OCI-LY1 (cell line): ENCODE measurements around the gene FAM47B.

Experiments used
- H2AFZ ChIP-seq: fragments of 200-600 bp; sonication (generic), shearing (Covaris generic); 2 replicates; pipeline ENCODE4 v1.6.0; 2014; ENCODE audit warnings: antibody characterized with exemption, mild to moderate bottlenecking, low read length
- H3F3A ChIP-seq: fragments of 200-600 bp; sonication (generic), shearing (Covaris generic); 2 replicates; pipeline ENCODE4 v1.6.0; 2014; ENCODE audit warnings: mild to moderate bottlenecking, antibody characterized with exemption, low read length, moderate library complexity; ENCODE audit not compliant: insufficient read depth
- H3K27ac ChIP-seq: fragments of 200-600 bp; sonication (generic); 2 replicates; pipeline ENCODE4 v1.5.1; 2014; ENCODE audit warnings: low read length, mixed run types, mild to moderate bottlenecking, low read depth; ENCODE audit not compliant: poor library complexity, severe bottlenecking
- H3K27me3 ChIP-seq: fragments of 200-600 bp; sonication (generic); 2 replicates; pipeline ENCODE4 v1.6.0; 2014; ENCODE audit warnings: antibody characterized with exemption, mild to moderate bottlenecking, low read length, moderate library complexity; ENCODE audit not compliant: insufficient read depth
- H3K36me3 ChIP-seq: fragments of 200-600 bp; sonication (generic); 2 replicates; pipeline ENCODE4 v1.6.1; 2014; ENCODE audit warnings: mild to moderate bottlenecking, antibody characterized with exemption, low read length, moderate library complexity, mixed read lengths; ENCODE audit not compliant: insufficient read depth
- H3K4me1 ChIP-seq: fragments of 200-600 bp; sonication (generic); 2 replicates; pipeline ENCODE4 v1.5.1; 2014; ENCODE audit warnings: mild to moderate bottlenecking, low read length, moderate library complexity; ENCODE audit not compliant: insufficient read depth, severe bottlenecking
- H3K4me2 ChIP-seq: fragments of 200-600 bp; sonication (generic), shearing (Covaris generic); 2 replicates; pipeline ENCODE4 v1.6.1; 2014; ENCODE audit warnings: low read length
- H3K4me3 ChIP-seq: fragments of 200-600 bp; sonication (generic); 2 replicates; pipeline ENCODE4 v1.5.1; 2014; ENCODE audit warnings: low read length, low read depth, mild to moderate bottlenecking, mixed read lengths; ENCODE audit not compliant: poor library complexity, severe bottlenecking
- H3K79me2 ChIP-seq: fragments of 200-600 bp; shearing (Covaris generic); 2 replicates; pipeline ENCODE4 v1.6.1; 2016; ENCODE audit warnings: mixed run types, low read length, mixed read lengths; ENCODE audit not compliant: insufficient read depth
- H3K9ac ChIP-seq: fragments of 200-600 bp; sonication (generic), shearing (Covaris generic); 2 replicates; pipeline ENCODE4 v1.6.1; 2014; ENCODE audit warnings: mild to moderate bottlenecking, low read length, mixed read lengths
- H3K9me2 ChIP-seq: fragments of 200-600 bp; sonication (generic), shearing (Covaris generic); 2 replicates; pipeline ENCODE4 v1.6.1; 2014; ENCODE audit warnings: low read depth, mild to moderate bottlenecking, low read length, mixed read lengths
- H3K9me3 ChIP-seq: fragments of 200-600 bp; shearing (Covaris generic); 2 replicates; pipeline ENCODE4 v1.6.1; 2014; ENCODE audit warnings: low read length, mixed read lengths
- H4K20me1 ChIP-seq: fragments of 200-600 bp; sonication (generic), shearing (Covaris generic); 2 replicates; pipeline ENCODE4 v1.6.0; 2016; ENCODE audit warnings: mild to moderate bottlenecking, low read length; ENCODE audit not compliant: insufficient read depth
- CTCF ChIP-seq: fragments of 200-600 bp; sonication (generic), shearing (Covaris generic); IDR thresholded peaks from 2 replicates; pipeline ENCODE4 v1.5.1; 2017; ENCODE audit warnings: mild to moderate bottlenecking, antibody characterized with exemption, low read length, moderate library complexity, mixed read lengths
- EZH2 ChIP-seq: fragments of 200-600 bp; sonication (generic), shearing (Covaris generic); IDR thresholded peaks from 2 replicates; pipeline ENCODE4 v1.8.0; 2017; ENCODE audit warnings: borderline replicate concordance, mixed run types, mild to moderate bottlenecking, antibody characterized with exemption, low read length, moderate library complexity, mixed read lengths

The FAM47B gene

GRCh38 chrX:34917146-34917545, 25.4 kb upstream of the FAM47B start:
- Histone ChIP-seq H3K27ac (no peak overlapping the region), H3K36me3 (no peaks in the 10 kb centered on the region), H3K9ac (no peak overlapping the region), H4K20me1 (no peaks in the 10 kb centered on the region), H3K4me3 (no peak overlapping the region), H3K4me1 (no peaks in the 10 kb centered on the region), H3F3A (no peaks in the 10 kb centered on the region), H3K79me2 (no peaks in the 10 kb centered on the region), H3K4me2 (no peak overlapping the region), H3K9me2 (no peaks in the 10 kb centered on the region), H3K9me3 (no peaks in the 10 kb centered on the region), H3K27me3 (no peaks in the 10 kb centered on the region), H2AFZ (no peak overlapping the region)
- TF ChIP-seq EZH2 (no peak), CTCF (no peak)

GRCh38 chrX:34918091-34918736, 24.4 kb upstream of the FAM47B start:
- no peaks in the 10 kb centered on the region for H3K9me2 ChIP-seq
- no peaks in the 10 kb centered on the region for H3K79me2 ChIP-seq
- H3K9ac ChIP-seq = no peak overlapping the region
- H3K27ac ChIP-seq = no peak overlapping the region
- H3K36me3 ChIP-seq = no peaks in the 10 kb centered on the region
- H3K4me3 ChIP-seq = no peak overlapping the region
- no peak overlapping the region for H2AFZ ChIP-seq
- TF ChIP-seq EZH2 = no peak
- no peak for TF ChIP-seq CTCF
- no peaks in the 10 kb centered on the region for H3K9me3 ChIP-seq
- no peaks in the 10 kb centered on the region for H3F3A ChIP-seq
- no peaks in the 10 kb centered on the region for H3K27me3 ChIP-seq
- H4K20me1 ChIP-seq = no peaks in the 10 kb centered on the region
- no peak overlapping the region for H3K4me2 ChIP-seq
- no peaks in the 10 kb centered on the region for H3K4me1 ChIP-seq

- H3K4me2 ChIP-seq = no peak overlapping the region
- H3K36me3 ChIP-seq = no peaks in the 10 kb centered on the region
- H3K27ac ChIP-seq = no peak overlapping the region
- no peaks in the 10 kb centered on the region for H3K4me1 ChIP-seq
- H3K4me3 ChIP-seq = no peak overlapping the region
- no peaks in the 10 kb centered on the region for H3F3A ChIP-seq
- H3K79me2 ChIP-seq = no peaks in the 10 kb centered on the region
- no peaks in the 10 kb centered on the region for H3K9me2 ChIP-seq
- H3K9ac ChIP-seq = no peak overlapping the region
- TF ChIP-seq CTCF = no peak
- no peak for TF ChIP-seq EZH2
- no peaks in the 10 kb centered on the region for H4K20me1 ChIP-seq
- no peaks in the 10 kb centered on the region for H3K27me3 ChIP-seq
- H2AFZ ChIP-seq = no peak overlapping the region
- no peaks in the 10 kb centered on the region for H3K9me3 ChIP-seq
Measured at GRCh38 chrX:34918856-34919255, 23.7 kb upstream of the FAM47B start.
